HG03342 (cell line): ENCODE data around the gene TAAR1.
"Not testable (repeated sequence)": the region's sequence is repeated elsewhere in the genome, so short reads cannot be mapped to it uniquely, and the experiment has no call there.

ENCODE experiments used
- ATAC-seq: cut with Tn5 transposase; IDR thresholded peaks from one replicate; pipeline ENCODE4 v1.9.1; 2021; ENCODE audit warnings: mild to moderate bottlenecking, moderate library complexity; ENCODE audit not compliant: unreplicated experiment

Gene TAAR1

GRCh38 chr6:132659082-132659481, at the start of gene TAAR1:
TSS of gene TAAR1 (minus strand) at chr6:132659182. CDS start at chr6:132646003, 13,179 bp downstream.
- ATAC-seq: no peak

GRCh38 chr6:132708771-132709170, 49.8 kb upstream of the TAAR1 start:
- ATAC-seq: no peak

GRCh38 chr6:132708002-132708401, 49.0 kb upstream of the TAAR1 start:
- ATAC-seq: no peak

GRCh38 chr6:132706756-132707155, 47.8 kb upstream of the TAAR1 start:
- not testable (repeated sequence) for ATAC-seq

GRCh38 chr6:132703936-132704335, 45.0 kb upstream of the TAAR1 start:
- no peak for ATAC-seq

GRCh38 chr6:132698608-132699007, 39.6 kb upstream of the TAAR1 start:
- peak; percentile 84 for ATAC-seq

- no peak for ATAC-seq
Measured at GRCh38 chr6:132695773-132696172, 36.8 kb upstream of the TAAR1 start.

GRCh38 chr6:132693478-132693877, 34.5 kb upstream of the TAAR1 start:
- ATAC-seq: no peak

- no peak for ATAC-seq
Measured at GRCh38 chr6:132690678-132691077, 31.7 kb upstream of the TAAR1 start.

GRCh38 chr6:132687306-132687705, 28.3 kb upstream of the TAAR1 start:
- ATAC-seq: no peak

- ATAC-seq: no peak
Measured at GRCh38 chr6:132686531-132686930, 27.5 kb upstream of the TAAR1 start.

- no peak for ATAC-seq
Measured at GRCh38 chr6:132685009-132685408, 26.0 kb upstream of the TAAR1 start.

- no peak for ATAC-seq
Measured at GRCh38 chr6:132684272-132684671, 25.3 kb upstream of the TAAR1 start.

- no peak for ATAC-seq
Measured at GRCh38 chr6:132683543-132683942, 24.6 kb upstream of the TAAR1 start.

GRCh38 chr6:132679094-132679493, 20.1 kb upstream of the TAAR1 start:
- ATAC-seq: not testable (repeated sequence)

- no peak for ATAC-seq
Measured at GRCh38 chr6:132675749-132676148, 16.8 kb upstream of the TAAR1 start.

GRCh38 chr6:132675002-132675401, 16.0 kb upstream of the TAAR1 start:
- no peak for ATAC-seq

GRCh38 chr6:132673376-132674094, 14.6 kb upstream of the TAAR1 start:
- ATAC-seq: no peak

GRCh38 chr6:132671295-132671694, 12.3 kb upstream of the TAAR1 start:
- ATAC-seq: no peak

GRCh38 chr6:132669690-132670291, 10.8 kb upstream of the TAAR1 start:
- no peak for ATAC-seq

- ATAC-seq: no peak
Measured at GRCh38 chr6:132666118-132666517, 7.1 kb upstream of the TAAR1 start.

- ATAC-seq: no peak
Measured at GRCh38 chr6:132664309-132665034, 5.5 kb upstream of the TAAR1 start.
